ENCODE results near the gene YWHAE.
A peak's percentile ranks its signal among the peaks of the same experiment; 100 is the strongest.
"Not testable (repeated sequence)": the region's sequence is repeated elsewhere in the genome, so short reads cannot be mapped to it uniquely, and the experiment has no call there.

YWHAE gene

GRCh38 chr17:1412185-1413110, 12.4 kb upstream of the YWHAE start:
- DNase-seq (ENCODE audit: low spot score): no peak

DNA sequence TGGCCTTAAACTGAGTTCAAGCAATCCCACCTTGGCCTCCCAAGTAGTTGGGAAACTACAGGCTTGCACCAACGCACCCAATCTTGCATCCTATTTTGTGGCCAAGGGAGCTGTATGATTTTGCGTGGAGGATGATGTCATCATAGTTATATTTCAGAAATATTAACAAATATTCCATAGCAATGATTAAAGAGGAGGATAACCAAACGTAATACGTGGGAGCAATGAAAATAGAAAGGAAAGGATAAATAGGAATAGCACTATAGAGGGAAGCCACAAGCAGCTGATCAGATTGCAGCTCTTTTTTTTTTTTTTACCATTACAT, 2.2 kb upstream of the YWHAE start:
- DNase-seq (ENCODE audit: low spot score): no peak

- DNase-seq (ENCODE audit: low spot score): peak; percentile 58
Measured at GRCh38 chr17:1398931-1399678, 917 bp downstream of the YWHAE start.

- DNase-seq (ENCODE audit: low spot score): peak; percentile 29
Measured at GRCh38 chr17:1398028-1398427, 2.0 kb downstream of the YWHAE start.

- DNase-seq (ENCODE audit: low spot score): peak; percentile 34
Measured at GRCh38 chr17:1395876-1396665, 4.0 kb downstream of the YWHAE start.

GRCh38 chr17:1391577-1391976, 8.4 kb downstream of the YWHAE start:
- DNase-seq (ENCODE audit: low spot score): no peak

DNA sequence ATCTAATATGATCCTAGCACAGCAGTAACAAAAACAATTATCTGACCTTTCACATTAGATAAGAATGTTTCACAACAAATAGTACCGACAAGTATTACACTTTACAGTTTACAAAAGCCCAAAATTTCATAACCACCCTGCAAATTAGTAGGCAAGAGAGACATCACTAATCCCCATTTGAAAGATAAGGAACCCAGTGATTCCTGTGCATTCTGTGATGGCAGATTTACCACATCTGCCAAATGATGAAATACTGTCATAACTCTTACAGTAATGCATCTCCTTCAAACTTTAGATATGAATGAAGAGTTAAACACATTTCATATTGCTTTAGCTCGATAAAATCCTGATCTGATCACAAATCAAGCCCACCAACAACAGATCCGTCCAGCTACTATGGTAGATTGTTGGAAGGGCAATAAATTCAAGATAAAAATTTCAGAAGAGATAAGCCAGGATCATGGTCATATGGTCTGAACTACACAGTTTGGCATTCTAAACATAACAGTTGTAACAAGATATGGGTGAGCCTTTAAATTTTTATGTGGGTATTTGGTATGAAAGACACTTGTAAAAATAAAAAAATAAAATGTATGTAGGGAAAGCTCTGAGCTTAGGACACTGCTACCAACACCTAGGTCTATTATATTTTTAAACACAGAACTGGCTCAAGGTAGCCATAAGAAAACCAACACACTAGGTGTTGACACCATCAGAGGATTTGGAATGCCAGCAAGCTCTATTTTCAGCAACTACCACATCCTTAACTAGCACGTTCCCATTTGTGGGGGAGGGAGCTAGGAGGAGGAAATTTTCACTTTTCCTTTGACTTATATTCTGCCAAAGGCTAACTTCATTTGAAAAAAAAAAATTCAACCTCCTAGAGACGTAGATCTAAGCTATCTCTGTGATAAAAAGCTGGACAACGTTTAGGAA, 9.3 kb downstream of the YWHAE start:
- DNase-seq (ENCODE audit: low spot score): no peak

- not testable (repeated sequence) for DNase-seq (ENCODE audit: low spot score)
Measured at GRCh38 chr17:1387490-1388227, 12.4 kb downstream of the YWHAE start.

DNA sequence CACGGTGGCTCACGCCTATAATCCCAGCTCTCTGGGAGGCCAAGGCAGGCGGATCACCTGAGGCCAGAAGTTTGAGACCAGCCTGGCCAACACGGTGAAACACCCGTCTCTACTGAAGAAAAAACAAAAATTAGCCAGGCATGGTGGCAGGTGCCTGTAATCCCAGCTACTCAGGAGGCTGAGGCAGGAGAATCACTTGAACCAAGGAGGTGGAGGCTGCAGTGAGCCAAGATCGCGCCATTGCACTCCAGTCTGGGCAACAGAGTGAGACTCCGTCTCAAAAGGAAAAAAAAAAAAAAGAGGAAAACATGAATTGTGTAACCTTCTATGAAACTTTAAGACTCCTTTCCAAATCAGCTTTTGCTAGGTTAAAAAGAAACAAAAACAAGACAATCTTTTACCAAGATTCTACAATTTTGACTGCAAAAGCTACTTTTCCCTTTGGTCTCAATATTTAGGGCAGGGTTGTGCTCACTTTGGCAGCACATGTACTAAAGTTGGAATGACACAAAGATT, 13.3 kb downstream of the YWHAE start:
- DNase-seq (ENCODE audit: low spot score): not testable (repeated sequence)

GRCh38 chr17:1386265-1386664, 13.8 kb downstream of the YWHAE start:
- no peak for DNase-seq (ENCODE audit: low spot score)

DNA sequence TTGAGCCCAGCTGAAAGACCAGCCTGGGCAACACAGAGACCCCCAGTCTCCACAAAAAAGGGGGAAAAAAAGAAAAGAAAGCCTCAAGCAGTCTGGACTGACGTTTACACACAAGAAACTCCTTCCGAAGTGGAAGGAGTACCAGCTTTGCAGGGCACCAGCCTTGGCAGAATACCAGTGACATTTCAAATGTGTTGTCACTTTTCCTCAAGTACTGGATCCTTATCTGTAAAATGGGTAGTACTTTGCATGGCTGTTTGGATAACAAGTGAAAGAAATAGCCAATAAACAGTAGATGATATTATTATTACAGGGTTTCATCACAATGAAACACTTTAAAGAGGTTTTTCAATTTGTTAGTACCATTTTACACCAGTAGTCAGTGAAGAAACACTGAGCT, 14.2 kb downstream of the YWHAE start:
- no peak for DNase-seq (ENCODE audit: low spot score)

DNA sequence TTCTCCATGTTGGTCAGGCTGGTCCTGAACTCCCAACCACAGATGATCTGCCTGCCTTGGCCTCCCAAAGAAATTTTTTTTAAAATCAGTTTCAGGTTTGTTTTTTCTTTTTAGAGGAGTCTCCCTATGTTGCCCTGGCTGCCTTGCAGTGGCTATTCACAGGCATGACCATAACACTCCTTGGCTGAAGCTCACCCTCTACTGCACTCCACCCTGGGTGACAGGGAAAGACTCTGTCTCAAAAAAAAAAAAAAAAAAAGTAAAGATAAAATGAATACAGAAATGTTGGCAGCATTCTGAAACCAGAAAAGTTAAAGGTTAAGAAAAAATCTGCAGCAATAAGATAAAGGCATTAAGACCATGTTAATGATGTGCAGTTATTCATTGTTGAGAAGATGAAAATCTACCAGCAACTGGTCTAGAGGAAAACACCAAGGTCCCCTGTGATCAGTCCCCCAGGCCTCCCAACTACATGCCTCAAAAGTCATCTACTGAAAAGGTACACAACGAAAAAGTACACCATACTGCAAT, 15.1 kb downstream of the YWHAE start:
- DNase-seq (ENCODE audit: low spot score): no peak

GRCh38 chr17:1379930-1380313, 20.1 kb downstream of the YWHAE start:
- DNase-seq (ENCODE audit: low spot score): no peak

DNA sequence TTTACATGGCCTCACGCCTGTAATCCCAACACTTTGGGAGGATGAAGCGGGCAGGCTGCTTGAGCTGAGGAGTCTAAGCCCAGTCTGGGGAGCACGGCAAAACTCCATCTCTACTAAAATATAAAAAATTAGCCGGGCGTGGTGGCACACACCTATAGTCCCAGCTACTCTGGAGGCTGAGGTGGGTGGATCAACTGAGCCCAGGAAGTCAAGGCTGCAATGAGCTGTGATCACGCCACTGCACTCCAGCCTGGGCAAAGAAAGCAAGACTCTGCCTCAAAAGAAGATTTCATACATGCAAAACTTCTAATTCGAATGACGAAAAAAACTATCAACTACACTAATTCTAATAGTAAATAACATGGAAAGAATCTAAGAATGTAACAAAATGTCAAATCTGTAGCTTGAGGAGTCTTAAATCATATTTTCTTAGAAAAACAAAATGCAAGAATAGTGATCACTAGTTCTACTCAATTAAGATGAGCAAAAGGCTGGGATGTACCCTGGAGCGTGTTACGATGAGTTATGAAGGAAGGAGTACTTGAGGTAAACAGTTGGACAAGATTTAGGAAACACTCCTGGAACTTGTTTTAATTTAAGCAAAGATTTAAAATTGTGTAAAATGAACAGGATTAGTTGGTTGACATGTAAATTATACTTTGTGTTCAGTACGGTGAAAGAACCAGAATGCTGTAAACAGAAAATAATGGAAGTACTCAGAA, 20.7 kb downstream of the YWHAE start:
- DNase-seq (ENCODE audit: low spot score): no peak

GRCh38 chr17:1378476-1378860, 21.6 kb downstream of the YWHAE start:
- DNase-seq (ENCODE audit: low spot score): not testable (repeated sequence)

DNA sequence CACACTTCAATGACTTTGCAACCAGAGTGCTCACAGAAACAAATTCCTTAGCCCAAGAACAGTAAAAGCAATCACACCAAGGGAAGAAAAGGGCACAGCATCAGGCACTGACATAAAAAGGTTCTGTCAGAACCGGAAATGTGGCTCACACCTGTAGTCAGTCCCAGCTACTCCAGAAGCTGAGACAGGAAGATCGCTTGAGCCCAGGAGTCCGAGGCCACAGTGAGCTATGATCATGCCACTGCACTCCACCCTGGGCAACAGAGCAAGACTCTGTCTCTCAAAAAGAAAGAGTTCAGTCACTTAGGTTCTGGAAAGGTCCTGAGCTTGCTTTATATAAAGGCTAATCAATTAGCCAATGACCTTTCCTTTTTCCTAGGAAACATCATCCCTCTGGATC, 22.7 kb downstream of the YWHAE start:
- DNase-seq (ENCODE audit: low spot score): no peak

- no peak for DNase-seq (ENCODE audit: low spot score)
Measured at GRCh38 chr17:1376061-1376460, 24.0 kb downstream of the YWHAE start.

DNA sequence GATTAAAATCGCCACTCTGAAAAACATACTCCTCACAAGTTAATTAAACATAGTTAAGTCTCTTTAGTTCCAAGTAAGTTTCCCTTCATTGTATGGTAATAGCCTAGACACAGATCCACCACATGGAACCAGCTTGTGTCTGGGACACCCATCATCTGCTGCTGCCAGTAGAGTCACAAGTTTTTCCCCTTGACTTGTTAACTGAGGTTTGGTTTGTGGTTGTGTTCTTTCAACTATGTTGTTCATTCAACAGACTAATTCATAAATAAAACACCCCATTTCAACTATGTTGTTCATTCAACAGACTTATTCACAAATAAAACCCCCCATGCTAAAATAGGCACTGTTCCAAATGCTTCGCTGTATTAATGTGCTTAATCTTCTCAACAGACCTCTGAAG, 24.4 kb downstream of the YWHAE start:
- no peak for DNase-seq (ENCODE audit: low spot score)

- no peak for DNase-seq (ENCODE audit: low spot score)
Measured at GRCh38 chr17:1374431-1375177, 25.4 kb downstream of the YWHAE start.
